A549 (cell line): Measurements from ENCODE around the gene SLC2A6. TPM values are rescaled to one million over a fixed set of nuclear protein-coding genes. Genes with fewer than 3 reads are reported as not detected.

Experiments used
- ATAC-seq, 2 experiments: fragments of 200-7000 bp in 1 of 2; fragments of >200 bp in 1 of 2; cut with Nextera tagmentation in 1 of 2; cut with Tn5 transposase in 1 of 2; 3 replicates each; pipeline versions ENCODE4 v1.8.0 to v1.9.1; 2018 to 2020; ENCODE audit warnings: mild to moderate bottlenecking in 1 of 2, moderate library complexity in 1 of 2
- CTCF ChIA-PET: fragments of 300-600 bp; sonication (Branson Sonifier 250); formaldehyde crosslinking; extraction: SDS; loops from one replicate; lab custom pipeline; 2021; ENCODE audit warnings: antibody characterized with exemption, inconsistent platforms; lab: Yijun Ruan, JAX
- POLR2A ChIA-PET: fragments of 350-600 bp; formaldehyde crosslinking; extraction: SDS; loops from one replicate; lab custom pipeline; 2021; ENCODE audit warnings: antibody characterized with exemption, inconsistent platforms; lab: Yijun Ruan, JAX
- DNase-seq, 2 experiments: peaks; one replicate each; pipeline versions ENCODE4 v3.0.0 to v3.0.0-alpha.2; 2011 to 2016; ENCODE audit warnings: low read depth in 1 of 2, low spot score in 1 of 2
- FAIRE-seq: peaks from 2 replicates; lab custom pipeline; 2011; peaks lifted over from hg19 to GRCh38; lab: Jason Lieb, UNC
- H3K27ac ChIP-seq, 2 experiments: fragments of >200 bp; sonication (Bioruptor Twin); formaldehyde crosslinking; 3 replicates each; pipeline ENCODE4 v1.5.1; 2016 to 2017
- H3K4me1 ChIP-seq: fragments of >200 bp; sonication (Bioruptor Twin); formaldehyde crosslinking; 3 replicates; pipeline ENCODE4 v1.6.1; 2016
- H3K4me2 ChIP-seq: fragments of >200 bp; sonication (Bioruptor Twin); formaldehyde crosslinking; 3 replicates; pipeline ENCODE4 v1.6.1; 2016
- H3K4me3 ChIP-seq: fragments of >200 bp; sonication (Bioruptor Twin); formaldehyde crosslinking; 3 replicates; pipeline ENCODE4 v1.5.1; 2016
- H3K9me3 ChIP-seq: fragments of >200 bp; sonication (Bioruptor Twin); formaldehyde crosslinking; 3 replicates; pipeline ENCODE4 v1.6.1; 2016
- CHD4 ChIP-seq: fragments of 200-600 bp; sonication (generic); IDR thresholded peaks from 2 replicates; pipeline ENCODE4 v1.6.1; 2016; ENCODE audit warnings: antibody characterized with exemption, mild to moderate bottlenecking, borderline replicate concordance
- EHMT2 ChIP-seq: fragments of 200-600 bp; sonication (generic); IDR thresholded peaks from 2 replicates; pipeline ENCODE4 v1.6.1; 2016; ENCODE audit warnings: antibody characterized with exemption, low read depth, mild to moderate bottlenecking, moderate library complexity
- ESRRA ChIP-seq: fragments of 150-350 bp; IDR thresholded peaks from 2 replicates; pipeline ENCODE4 v1.6.1; 2014; ENCODE audit warnings: mild to moderate bottlenecking, low read length, borderline replicate concordance
- FOSB ChIP-seq: fragments of 250-450 bp; sonication (Bioruptor Pico); IDR thresholded peaks from 2 replicates; pipeline ENCODE4 v1.5.0; 2020; ENCODE audit warnings: mild to moderate bottlenecking, moderate library complexity
- FOSL2 ChIP-seq, 2 experiments: fragments of 450-650 bp in 1 of 2; fragments of >200 bp in 1 of 2; sonication (Bioruptor Twin) in 1 of 2; formaldehyde crosslinking; IDR thresholded peaks; 2 replicates each; pipeline versions ENCODE4 v1.5.0 to v1.6.1; 2016 to 2020; ENCODE audit warnings: mild to moderate bottlenecking in 1 of 2, moderate library complexity in 1 of 2
- FOXS1 ChIP-seq: fragments of 250-450 bp; sonication (Bioruptor Pico); IDR thresholded peaks from 2 replicates; pipeline ENCODE4 v1.5.0; 2020; ENCODE audit warnings: mild to moderate bottlenecking, moderate library complexity
- HDAC2 ChIP-seq: fragments of 200-600 bp; sonication (generic); IDR thresholded peaks from 2 replicates; pipeline ENCODE4 v1.6.1; 2016
- HEYL ChIP-seq: fragments of 250-450 bp; sonication (Bioruptor Pico); IDR thresholded peaks from 2 replicates; pipeline ENCODE4 v1.8.0; 2021; ENCODE audit warnings: mild to moderate bottlenecking, moderate library complexity
- HOXB13 ChIP-seq: fragments of 250-450 bp; sonication (Bioruptor Pico); IDR thresholded peaks from 2 replicates; pipeline ENCODE4 v1.5.0; 2020; ENCODE audit warnings: low read depth, mild to moderate bottlenecking, moderate library complexity
- JUN ChIP-seq, 2 experiments: fragments of >200 bp; sonication (Bioruptor Twin); formaldehyde crosslinking; IDR thresholded peaks; 2 replicates in 1 of 2; 3 replicates in 1 of 2; pipeline ENCODE4 v1.6.1; 2016 to 2017
- JUNB ChIP-seq: fragments of >200 bp; sonication (Bioruptor Twin); formaldehyde crosslinking; IDR thresholded peaks from 2 replicates; pipeline ENCODE4 v1.6.1; 2016
- KDM1A ChIP-seq: fragments of 200-600 bp; sonication (generic); IDR thresholded peaks from 2 replicates; pipeline ENCODE4 v1.6.1; 2016; ENCODE audit warnings: low read depth, mild to moderate bottlenecking
- MAZ ChIP-seq: fragments of 150-350 bp; IDR thresholded peaks from 2 replicates; pipeline ENCODE4 v1.6.1; 2014; ENCODE audit warnings: antibody characterized with exemption, low read depth, low read length, borderline replicate concordance
- NFE2L2 ChIP-seq: fragments of 150-350 bp; conservative IDR thresholded peaks from 2 replicates; pipeline ENCODE4 v1.6.1; 2014; ENCODE audit warnings: low read length
- NPAS2 ChIP-seq: fragments of 250-450 bp; sonication (Bioruptor Pico); IDR thresholded peaks from 2 replicates; pipeline ENCODE4 v1.8.0; 2022; ENCODE audit warnings: mild to moderate bottlenecking, moderate library complexity, borderline replicate concordance
- PBX3 ChIP-seq: IDR thresholded peaks from 2 replicates; pipeline ENCODE4 v1.6.1; 2012
- PHF8 ChIP-seq: fragments of 200-600 bp; sonication (generic); IDR thresholded peaks from 2 replicates; pipeline ENCODE4 v1.6.1; 2016; ENCODE audit warnings: low read depth, mild to moderate bottlenecking, antibody characterized with exemption, moderate library complexity, borderline replicate concordance
- ZFP36 ChIP-seq: fragments of 450-650 bp; IDR thresholded peaks from 2 replicates; pipeline ENCODE4 v1.6.1; 2014; ENCODE audit warnings: borderline replicate concordance; ENCODE audit not compliant: partially characterized antibody
- WGBS: methylation state at CpG from one replicate; pipeline ENCODE4 v1.1.6; 2017; ENCODE audit errors: missing lambda C conversion rate; 5-methylcytosine and 5-hydroxymethylcytosine counted together
- polyA plus RNA-seq, 4 experiments: library from polyadenylated mRNA; depleted of rRNA in 3 of 4; stranded (reverse); fragments of >200 nt; fragmentation: RNase III in 1 of 4; extraction: RNeasy Plus Mini Kit Qiagen cat#74134 plus additional on column Dnase treatment in 1 of 4; gene quantifications; 2 replicates in 3 of 4; 3 replicates in 1 of 4; pipeline ENCODE4 v1.2.3, GENCODE V29; 2011 to 2017
- TF ChIP-seq, protein P1 (sequence below): fragments of 250-450 bp; sonication (Bioruptor Pico); IDR thresholded peaks from 2 replicates; pipeline ENCODE4 v1.5.0; 2020; ENCODE audit warnings: low read depth, mild to moderate bottlenecking, moderate library complexity

Gene SLC2A6
- polyA plus RNA-seq, 2 of the 4 experiments (the other 2 are of a cell fraction) = 3.7 to 20.5 TPM

GRCh38 chr9:133471551-133472276 lies 7.2 kb downstream of the SLC2A6 start:
- no peak overlapping the region for H3K4me2 ChIP-seq
- no peak overlapping the region for H3K27ac ChIP-seq
- ATAC-seq = no peak
- TF ChIP-seq FOSB = no peak
- TF ChIP-seq HDAC2 = no peak
- no peak for TF ChIP-seq KDM1A
- no peak for TF ChIP-seq NPAS2 (CRISPR knock-in tag)
- no peak for TF ChIP-seq PHF8
- no peak for TF ChIP-seq FOSL2 (IDR thresholded peaks at IDR 0.05)
- TF ChIP-seq FOSL2 (CRISPR knock-in tag; IDR thresholded peaks at IDR 0.05) = no peak
- no peak for TF ChIP-seq NFE2L2
- TF ChIP-seq, protein P1, sequence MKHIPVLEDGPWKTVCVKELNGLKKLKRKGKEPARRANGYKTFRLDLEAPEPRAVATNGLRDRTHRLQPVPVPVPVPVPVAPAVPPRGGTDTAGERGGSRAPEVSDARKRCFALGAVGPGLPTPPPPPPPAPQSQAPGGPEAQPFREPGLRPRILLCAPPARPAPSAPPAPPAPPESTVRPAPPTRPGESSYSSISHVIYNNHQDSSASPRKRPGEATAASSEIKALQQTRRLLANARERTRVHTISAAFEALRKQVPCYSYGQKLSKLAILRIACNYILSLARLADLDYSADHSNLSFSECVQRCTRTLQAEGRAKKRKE (CRISPR knock-in tag) = no peak
- TF ChIP-seq HEYL = no peak
- no peak for TF ChIP-seq FOXS1 (CRISPR knock-in tag)
- no peak for TF ChIP-seq ZFP36
- no peak for TF ChIP-seq JUN (IDR thresholded peaks at IDR 0.05)
- no peak overlapping the region for H3K4me3 ChIP-seq
- ChIA-PET CTCF (interaction anchor here (0.7 to 1.3 kb wide), 3 partner anchors 14 to 286 kb away, joined by 3 read pairs; no protein-coding TSS in a partner anchor), POLR2A (interaction anchor here (1.2 kb wide), 1 partner anchor 12 kb away, joined by 3 read pairs; no protein-coding TSS in a partner anchor)
- H3K4me1 ChIP-seq = no peaks in the 10 kb centered on the region
- FAIRE-seq = no peak
- no peaks in the 10 kb centered on the region for H3K9me3 ChIP-seq
- 89% methylated on average over 20 of the region's 27 CpGs for WGBS
- no peak for DNase-seq

DNA sequence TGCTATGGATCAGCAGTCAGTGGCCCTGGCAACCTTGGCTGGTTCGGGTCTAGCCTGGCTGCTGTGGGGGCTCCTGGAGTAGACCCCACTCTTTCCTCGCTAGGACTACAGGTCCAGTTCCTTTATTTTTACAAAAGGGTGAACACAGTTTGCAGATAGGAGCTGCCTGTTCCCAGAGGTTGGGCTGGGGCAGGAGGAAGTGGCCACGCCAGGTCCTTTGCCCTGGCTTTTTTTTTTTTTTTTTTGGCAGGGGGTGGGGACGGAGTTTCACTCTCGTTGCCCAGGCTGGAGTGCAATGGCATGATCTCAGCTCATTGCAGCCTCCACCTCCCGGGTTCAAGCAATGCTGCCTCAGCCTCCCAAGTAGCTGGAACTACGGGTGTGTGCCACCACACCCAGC lies 7.9 kb downstream of the SLC2A6 start:
- Histone ChIP-seq H3K9me3 (no peaks in the 10 kb centered on the region), H3K4me2 (no peak overlapping the region), H3K4me1 (no peaks in the 10 kb centered on the region)
- ChIA-PET POLR2A (interaction anchor here (1.2 kb wide), 1 partner anchor 12 kb away, joined by 3 read pairs; no protein-coding TSS in a partner anchor), CTCF (interaction anchor here (0.7 to 1.2 kb wide), 4 partner anchors 12 to 286 kb away, joined by 3 read pairs; no protein-coding TSS in a partner anchor)
- no peak for TF ChIP-seq ESRRA
- no peak for TF ChIP-seq MAZ
- no peak for TF ChIP-seq EHMT2
- no peak for TF ChIP-seq HEYL
- no peak for TF ChIP-seq HOXB13
- TF ChIP-seq ZFP36 = no peak
- TF ChIP-seq FOXS1 (CRISPR knock-in tag) = no peak
- TF ChIP-seq JUNB = no peak
- TF ChIP-seq CHD4 = no peak
- TF ChIP-seq, all 56 proteins: peak for 0
- FAIRE-seq = no peak
- no peak for DNase-seq
- no peak overlapping the region for H3K4me3 ChIP-seq
- ATAC-seq = no peak
- WGBS = 90% methylated on average over 7 of the region's 7 CpGs
- no peak overlapping the region for H3K27ac ChIP-seq

- Histone ChIP-seq H3K4me1 (no peaks in the 10 kb centered on the region), H3K9me3 (no peaks in the 10 kb centered on the region)
- ATAC-seq = peak in 1 of 2 experiments; percentile 12; a peak in 2 of 6 replicates
- TF ChIP-seq ZFP36 (no peak), PBX3 (0 out of 2 replicates have a peak, but pooled peaks have one; percentile 49), JUN (IDR thresholded peaks at IDR 0.05) (peak in 1 of 2 experiments; percentile 25; a peak in 1 of 5 replicates)
- TF ChIP-seq, all 56 proteins: peak for 2
- DNase-seq = no peak
- CTCF ChIA-PET = interaction anchor here (0.8 to 1.2 kb wide), 3 partner anchors 11 to 66 kb away, joined by 3 read pairs; no protein-coding TSS in a partner anchor
- no peak for FAIRE-seq
- POLR2A ChIA-PET = interaction anchor here (1.2 to 3.4 kb wide), 2 partner anchors 11 kb away, joined by 3 to 9 read pairs; partner anchors contain the start of gene CACFD1
- WGBS = 84% methylated on average over 13 of the region's 16 CpGs
- Histone ChIP-seq H3K4me3 (no peak overlapping the region), H3K4me2 (no peak overlapping the region), H3K27ac (no peak overlapping the region)
Measured at GRCh38 chr9:133470427-133470924, 8.4 kb downstream of the SLC2A6 start.
